ENCODE data around the gene FRMD4A.

FRMD4A gene

DNA sequence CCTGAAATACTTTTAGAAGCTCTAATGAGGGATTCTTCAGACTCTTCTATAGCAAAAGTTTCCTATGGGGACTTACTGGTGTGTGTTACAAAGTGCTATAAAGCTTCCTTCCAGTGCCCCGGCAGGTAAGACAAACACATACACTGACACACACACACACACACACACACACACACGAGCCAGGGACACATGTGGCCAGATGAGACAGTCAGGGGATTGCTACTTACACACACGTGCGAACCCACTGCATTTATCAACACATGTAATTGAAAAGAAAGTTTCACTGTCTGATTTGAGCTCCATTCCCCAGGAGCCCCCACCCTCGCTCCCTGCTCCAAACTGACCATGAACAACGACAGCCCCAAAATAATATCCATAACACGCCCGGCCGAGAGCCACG lies 624.1 kb downstream of the FRMD4A start:
- Mint-ChIP-seq H3K4me1 (peaks cover 24% of the 10 kb centered on the region), H3K4me3 (no peak overlapping the region), H3K27me3 (peaks cover 58% of the 10 kb centered on the region), H3K27ac (no peak overlapping the region), H3K36me3 (no peaks in the 10 kb centered on the region), H3K9me3 (no peaks in the 10 kb centered on the region)
- no peak for ATAC-seq

- no peaks in the 10 kb centered on the region for H3K36me3 Mint-ChIP-seq
- H3K27ac Mint-ChIP-seq: no peak overlapping the region
- H3K27me3 Mint-ChIP-seq: peaks cover 58% of the 10 kb centered on the region
- no peaks in the 10 kb centered on the region for H3K9me3 Mint-ChIP-seq
- ATAC-seq: no peak
- H3K4me3 Mint-ChIP-seq: no peak overlapping the region
- H3K4me1 Mint-ChIP-seq: peaks cover 24% of the 10 kb centered on the region
These were observed 624.5 kb downstream of the FRMD4A start for GRCh38 chr10:13706175-13706574.

GRCh38 chr10:13705526-13706174 lies 625.1 kb downstream of the FRMD4A start:
- ATAC-seq: no peak
- no peak overlapping the region for H3K27ac Mint-ChIP-seq
- H3K27me3 Mint-ChIP-seq: peaks cover 58% of the 10 kb centered on the region
- H3K9me3 Mint-ChIP-seq: no peaks in the 10 kb centered on the region
- H3K4me3 Mint-ChIP-seq: no peak overlapping the region
- peaks cover 24% of the 10 kb centered on the region for H3K4me1 Mint-ChIP-seq
- H3K36me3 Mint-ChIP-seq: no peaks in the 10 kb centered on the region

DNA sequence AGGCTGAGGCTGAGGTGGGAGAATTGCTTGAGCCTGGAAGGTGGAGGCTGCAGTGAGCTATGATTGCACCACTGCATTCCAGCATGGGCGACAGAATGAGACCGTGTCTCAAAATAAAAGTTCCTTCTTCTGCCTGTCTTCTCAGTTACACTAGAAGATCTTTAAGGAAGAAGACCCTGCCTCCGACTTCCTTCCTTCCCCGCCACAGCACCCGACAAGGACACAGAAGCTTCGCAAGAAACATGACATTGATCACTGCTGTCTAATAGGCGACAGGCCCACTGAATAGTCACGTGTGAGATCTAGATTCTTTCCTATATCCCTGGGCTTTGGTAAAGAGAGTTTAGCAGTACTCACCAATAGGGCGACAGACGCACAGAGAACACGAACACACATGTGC lies 625.8 kb downstream of the FRMD4A start:
- peaks cover 58% of the 10 kb centered on the region for H3K27me3 Mint-ChIP-seq
- H3K4me1 Mint-ChIP-seq: peaks cover 24% of the 10 kb centered on the region
- H3K9me3 Mint-ChIP-seq: no peaks in the 10 kb centered on the region
- H3K4me3 Mint-ChIP-seq: no peak overlapping the region
- no peaks in the 10 kb centered on the region for H3K36me3 Mint-ChIP-seq
- ATAC-seq: no peak
- H3K27ac Mint-ChIP-seq: no peak overlapping the region

GRCh38 chr10:13703997-13704536 lies 626.7 kb downstream of the FRMD4A start:
- no peaks in the 10 kb centered on the region for H3K9me3 Mint-ChIP-seq
- H3K27me3 Mint-ChIP-seq: peaks cover 58% of the 10 kb centered on the region
- H3K4me1 Mint-ChIP-seq: peaks cover 24% of the 10 kb centered on the region
- peak; percentile 44 for ATAC-seq
- no peak overlapping the region for H3K27ac Mint-ChIP-seq
- no peaks in the 10 kb centered on the region for H3K36me3 Mint-ChIP-seq
- no peak overlapping the region for H3K4me3 Mint-ChIP-seq

DNA sequence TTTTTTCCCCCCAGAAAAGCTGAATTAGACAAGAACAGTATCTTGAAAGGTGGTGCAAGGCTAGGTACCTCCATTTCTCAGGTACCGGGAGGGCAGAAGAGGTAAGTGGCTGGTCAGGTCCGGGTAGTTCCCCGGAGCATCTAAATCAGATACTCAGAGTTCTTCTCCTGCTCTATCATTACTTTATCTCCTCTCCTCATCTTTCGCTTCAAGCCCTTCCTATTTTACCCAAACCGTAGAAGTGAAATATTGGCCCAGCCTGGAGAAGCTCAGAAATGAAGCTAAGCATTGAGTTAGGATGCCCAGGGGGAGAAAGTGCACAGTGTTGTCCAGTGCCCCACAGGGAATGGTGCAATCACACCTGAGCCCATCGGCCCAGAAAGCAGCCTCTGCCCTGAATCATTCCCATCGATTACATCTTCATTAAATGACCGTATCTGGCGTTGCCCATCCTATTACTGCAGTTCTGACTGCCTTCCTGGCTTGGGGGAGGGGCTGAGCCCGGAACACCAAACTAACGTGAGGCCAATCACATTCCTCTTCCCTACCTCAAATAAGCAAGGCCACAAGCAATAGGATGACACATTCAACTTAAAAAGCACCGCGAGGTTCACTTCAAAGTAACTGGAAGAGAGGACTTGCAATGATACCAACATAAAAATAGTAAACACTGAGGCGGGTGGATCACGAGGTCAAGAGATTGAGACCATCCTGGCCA lies 627.5 kb downstream of the FRMD4A start:
- Mint-ChIP-seq H3K4me3 (no peak overlapping the region), H3K27me3 (peaks cover 55% of the 10 kb centered on the region), H3K36me3 (no peaks in the 10 kb centered on the region), H3K27ac (no peak overlapping the region), H3K9me3 (no peaks in the 10 kb centered on the region), H3K4me1 (peaks cover 23% of the 10 kb centered on the region)
- ATAC-seq: no peak

- no peak overlapping the region for H3K27ac Mint-ChIP-seq
- no peaks in the 10 kb centered on the region for H3K36me3 Mint-ChIP-seq
- H3K4me3 Mint-ChIP-seq: no peak overlapping the region
- H3K27me3 Mint-ChIP-seq: peaks cover 36% of the 10 kb centered on the region
- no peak for ATAC-seq
- peaks cover 6% of the 10 kb centered on the region for H3K4me1 Mint-ChIP-seq
- no peaks in the 10 kb centered on the region for H3K9me3 Mint-ChIP-seq
These were observed 629.4 kb downstream of the FRMD4A start for GRCh38 chr10:13701157-13701919.

- Mint-ChIP-seq H3K4me1 (peaks cover 6% of the 10 kb centered on the region), H3K27me3 (peaks cover 36% of the 10 kb centered on the region), H3K27ac (no peak overlapping the region), H3K4me3 (no peak overlapping the region), H3K36me3 (no peaks in the 10 kb centered on the region), H3K9me3 (no peaks in the 10 kb centered on the region)
- ATAC-seq: no peak
These were observed 630.1 kb downstream of the FRMD4A start for GRCh38 chr10:13700473-13701144.

DNA sequence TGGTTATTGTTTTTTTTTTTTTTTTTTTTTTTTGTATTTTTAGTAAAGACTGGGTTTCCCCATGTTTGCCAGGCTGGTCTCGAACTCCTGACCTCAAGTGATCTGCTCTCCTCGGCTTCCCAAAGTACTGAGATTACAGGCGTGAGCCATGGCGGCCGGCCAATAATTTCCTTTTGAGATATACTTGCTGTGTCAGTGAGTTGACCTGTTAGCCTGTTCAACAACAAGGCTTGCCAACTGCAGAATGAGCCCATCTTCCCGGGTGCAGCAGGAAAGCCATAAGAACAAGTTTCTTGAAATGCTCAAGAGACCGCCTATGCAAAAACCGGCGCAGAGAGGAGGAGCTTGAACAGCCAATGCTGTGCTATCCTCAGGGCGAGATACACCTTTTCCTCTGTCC lies 631.5 kb downstream of the FRMD4A start:
- Mint-ChIP-seq H3K27ac (no peak overlapping the region), H3K27me3 (peaks cover 23% of the 10 kb centered on the region), H3K9me3 (no peaks in the 10 kb centered on the region), H3K4me1 (peaks cover 2% of the 10 kb centered on the region), H3K4me3 (no peak overlapping the region), H3K36me3 (no peaks in the 10 kb centered on the region)
- no peak for ATAC-seq

DNA sequence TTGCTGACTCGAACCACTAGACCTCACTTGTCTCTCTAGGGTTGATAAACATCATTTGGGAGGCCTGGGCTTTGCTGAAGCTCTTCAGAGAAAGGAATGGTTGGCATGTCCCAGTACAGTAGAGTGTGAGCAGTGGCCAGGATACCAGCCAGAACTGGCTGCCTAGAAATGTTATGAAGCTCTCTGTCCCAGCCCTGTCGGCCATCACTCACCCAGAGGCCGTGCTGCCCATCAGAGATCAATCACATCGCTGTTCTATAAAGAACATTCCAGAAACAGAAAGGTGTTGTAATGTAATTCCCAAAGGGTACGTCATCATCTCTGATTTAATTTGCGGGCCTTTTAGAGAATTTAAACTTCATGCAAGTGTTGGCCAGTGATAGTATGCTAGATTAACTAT lies 632.5 kb downstream of the FRMD4A start:
- no peak overlapping the region for H3K27ac Mint-ChIP-seq
- H3K36me3 Mint-ChIP-seq: no peaks in the 10 kb centered on the region
- H3K9me3 Mint-ChIP-seq: no peaks in the 10 kb centered on the region
- H3K4me3 Mint-ChIP-seq: no peak overlapping the region
- no peak for ATAC-seq
- no peaks in the 10 kb centered on the region for H3K4me1 Mint-ChIP-seq
- peaks cover 23% of the 10 kb centered on the region for H3K27me3 Mint-ChIP-seq

DNA sequence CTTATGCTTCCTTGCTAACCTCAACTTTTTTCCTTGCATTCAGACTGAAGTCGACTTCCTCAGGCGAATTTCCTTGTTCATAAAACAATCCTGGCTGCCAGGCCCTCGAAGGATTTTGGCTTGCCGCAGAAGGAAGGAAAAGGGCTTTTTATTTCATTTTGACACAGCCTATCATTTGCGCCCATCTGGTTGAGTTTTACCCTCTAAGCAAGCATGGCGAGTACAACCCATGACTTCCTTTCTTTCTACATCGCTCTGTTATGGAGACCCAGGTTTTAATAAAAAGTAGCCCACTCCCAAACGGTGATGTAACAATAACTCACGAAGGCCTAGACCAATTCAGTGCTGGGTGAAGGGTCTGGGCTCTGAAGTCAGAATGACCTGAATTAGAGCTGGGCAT lies 634.7 kb downstream of the FRMD4A start:
- Mint-ChIP-seq H3K4me3 (no peak overlapping the region), H3K27me3 (peaks cover 17% of the 10 kb centered on the region), H3K4me1 (no peaks in the 10 kb centered on the region), H3K27ac (no peak overlapping the region), H3K36me3 (no peaks in the 10 kb centered on the region), H3K9me3 (no peaks in the 10 kb centered on the region)
- no peak for ATAC-seq

DNA sequence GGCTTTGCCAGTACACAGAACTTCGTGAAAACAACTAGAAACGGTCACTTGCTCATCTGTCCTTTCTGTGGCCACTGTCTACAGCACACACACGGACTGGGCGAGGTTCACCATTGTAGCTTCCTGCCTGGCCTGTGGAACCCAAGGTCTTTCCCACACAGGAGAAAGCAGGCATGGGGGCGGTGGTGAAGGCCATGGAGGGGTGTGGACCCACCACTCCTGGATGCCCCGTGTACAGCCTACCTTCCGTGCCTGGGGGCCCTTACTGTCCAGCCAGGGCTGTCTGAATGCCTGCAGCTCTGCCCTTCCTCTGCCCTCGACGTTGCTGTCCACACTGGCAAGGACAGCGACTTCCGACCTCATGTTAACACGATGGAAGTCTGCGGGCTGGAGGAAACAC lies 635.1 kb downstream of the FRMD4A start:
- Mint-ChIP-seq H3K27ac (no peak overlapping the region), H3K27me3 (peaks cover 17% of the 10 kb centered on the region), H3K9me3 (no peaks in the 10 kb centered on the region), H3K4me1 (no peaks in the 10 kb centered on the region), H3K4me3 (no peak overlapping the region), H3K36me3 (no peaks in the 10 kb centered on the region)
- ATAC-seq: no peak

DNA sequence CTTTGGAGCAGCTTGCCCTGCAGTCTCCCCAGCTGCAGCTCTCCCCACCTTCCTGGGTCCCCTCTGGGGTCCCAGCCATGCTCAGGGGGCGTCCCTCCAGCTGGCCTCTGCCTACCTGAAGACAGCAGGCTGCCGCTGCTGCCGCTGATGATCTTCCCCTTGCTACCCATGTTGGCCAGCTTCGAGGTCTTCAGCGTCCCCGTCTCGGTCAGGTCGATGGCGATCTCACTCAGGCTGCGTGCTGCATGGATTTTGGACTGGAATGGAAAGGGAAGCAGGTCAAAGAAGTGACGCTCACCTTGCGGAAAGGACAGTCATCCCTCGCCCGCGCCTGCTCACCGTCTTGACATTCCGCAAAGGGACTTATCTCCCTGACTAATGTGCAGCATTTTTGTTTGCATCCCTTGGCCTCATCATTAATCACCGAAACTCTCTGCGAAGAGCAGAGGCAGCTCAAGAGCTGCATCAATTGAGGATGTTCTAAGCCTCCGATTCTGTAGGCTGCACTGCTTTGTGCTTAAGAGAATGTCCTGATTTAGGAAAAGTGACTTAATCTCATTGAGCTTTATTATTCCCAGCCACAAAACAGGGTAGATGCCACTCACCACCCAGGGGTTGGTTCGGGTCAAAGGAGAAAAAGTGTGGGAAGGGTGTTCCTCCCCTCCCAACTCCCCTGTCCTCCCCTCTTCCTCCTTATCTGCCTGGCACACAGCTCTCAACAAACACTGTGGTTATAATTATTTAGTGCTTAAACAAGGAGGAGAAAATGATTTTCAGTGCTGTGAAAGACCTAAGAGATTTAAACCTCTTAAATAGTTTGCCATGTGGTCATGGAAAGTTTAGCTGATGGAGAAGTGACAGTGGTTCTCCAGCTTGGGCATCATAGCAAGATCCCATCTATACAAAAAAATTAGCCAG lies 636.7 kb downstream of the FRMD4A start:
- Mint-ChIP-seq H3K4me3 (no peak overlapping the region), H3K27me3 (peaks cover 17% of the 10 kb centered on the region), H3K9me3 (no peaks in the 10 kb centered on the region), H3K4me1 (no peaks in the 10 kb centered on the region), H3K27ac (no peak overlapping the region), H3K36me3 (no peaks in the 10 kb centered on the region)
- no peak for ATAC-seq

- H3K27me3 Mint-ChIP-seq: peaks cover 9% of the 10 kb centered on the region
- peak; percentile 82 for ATAC-seq
- H3K4me3 Mint-ChIP-seq: no peak overlapping the region
- no peaks in the 10 kb centered on the region for H3K9me3 Mint-ChIP-seq
- no peaks in the 10 kb centered on the region for H3K36me3 Mint-ChIP-seq
- no peak overlapping the region for H3K27ac Mint-ChIP-seq
- peaks cover 9% of the 10 kb centered on the region for H3K4me1 Mint-ChIP-seq
These were observed 640.4 kb downstream of the FRMD4A start for GRCh38 chr10:13690281-13690825.
